GM12864 (cell line): ENCODE measurements around the gene SLC2A10.
A peak's percentile ranks its signal among the peaks of the same experiment; 100 is the strongest.

Source experiments
- DNase-seq: peaks from one replicate; pipeline ENCODE4 v3.0.0-alpha.2; 2011; ENCODE audit warnings: low read depth
- H3K4me3 ChIP-seq: 2 replicates; pipeline ENCODE4 v1.5.1; 2011; ENCODE audit warnings: mild to moderate bottlenecking, low read depth, low read length, control low read depth
- CTCF ChIP-seq: IDR thresholded peaks from 2 replicates; pipeline ENCODE4 v1.5.1; 2011; ENCODE audit warnings: low read depth, mild to moderate bottlenecking, moderate library complexity, low read length, control low read depth, inconsistent platforms; ENCODE audit errors: missing control alignments

The SLC2A10 gene

DNA sequence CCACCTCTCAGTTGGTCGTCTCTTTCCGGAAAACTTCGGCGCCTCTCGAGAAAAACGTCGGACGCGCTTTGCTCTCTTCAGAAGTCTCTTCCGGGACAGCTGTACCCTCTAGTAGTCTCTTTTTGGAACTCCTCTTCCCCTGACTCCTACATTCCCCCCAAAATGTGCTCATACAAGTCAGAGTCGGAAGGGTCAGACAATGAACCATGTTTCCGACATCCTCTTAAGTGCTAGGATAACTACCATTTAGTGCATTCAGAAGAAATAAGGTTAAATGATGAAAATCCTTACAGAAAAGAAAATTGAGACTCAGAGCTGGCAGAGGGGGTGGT lies 19.7 kb upstream of the SLC2A10 start:
- DNase-seq, result no peak

DNA sequence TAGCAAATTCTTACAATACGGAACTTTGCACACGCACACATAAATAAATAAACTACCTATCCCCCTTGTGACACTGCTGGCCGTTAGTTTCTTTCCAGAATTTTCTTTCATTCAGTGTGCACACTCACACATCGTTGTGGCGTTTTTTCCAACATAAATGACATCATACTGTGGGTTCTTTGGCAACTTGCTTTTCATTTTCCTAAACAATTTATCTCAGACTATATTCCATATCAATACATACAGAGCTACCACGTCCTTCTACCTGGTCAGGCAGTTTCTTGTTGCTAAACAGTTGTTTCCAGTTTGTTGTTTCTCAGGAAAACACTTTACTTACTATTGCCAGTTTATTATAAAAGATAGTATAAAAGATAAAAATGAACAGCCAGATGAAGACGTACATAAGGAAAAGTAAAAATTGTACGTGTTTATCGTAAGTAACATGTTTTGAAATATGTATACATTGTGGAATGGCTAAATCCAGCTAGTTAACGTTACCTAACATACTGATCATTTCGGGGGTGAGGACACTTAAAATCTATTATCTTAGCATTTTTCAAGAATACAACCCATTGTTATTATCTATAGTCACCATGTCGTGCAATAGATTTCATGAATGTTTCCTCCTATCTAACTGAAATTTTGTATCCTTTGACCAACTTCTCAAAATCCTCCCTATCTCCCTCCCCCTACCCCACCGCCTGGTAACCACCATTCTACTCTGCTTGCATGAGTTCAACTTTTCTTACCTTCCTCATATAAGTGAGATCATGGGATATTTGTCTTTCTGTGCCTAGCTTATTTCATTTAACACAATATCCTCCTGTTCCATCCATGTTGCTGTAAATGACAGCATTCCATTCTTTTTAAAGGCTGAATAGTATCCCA lies 19.0 kb upstream of the SLC2A10 start:
- TF ChIP-seq CTCF, result no peak
- DNase-seq, result no peak
- peak overlapping the region; percentile 85; the same call in 1 of the 2 replicates for H3K4me3 ChIP-seq

More for the DNA sequence above, 19.7 kb upstream of the SLC2A10 start:
- no peak for TF ChIP-seq CTCF
- H3K4me3 ChIP-seq, result peak overlapping the region; percentile 85

DNA sequence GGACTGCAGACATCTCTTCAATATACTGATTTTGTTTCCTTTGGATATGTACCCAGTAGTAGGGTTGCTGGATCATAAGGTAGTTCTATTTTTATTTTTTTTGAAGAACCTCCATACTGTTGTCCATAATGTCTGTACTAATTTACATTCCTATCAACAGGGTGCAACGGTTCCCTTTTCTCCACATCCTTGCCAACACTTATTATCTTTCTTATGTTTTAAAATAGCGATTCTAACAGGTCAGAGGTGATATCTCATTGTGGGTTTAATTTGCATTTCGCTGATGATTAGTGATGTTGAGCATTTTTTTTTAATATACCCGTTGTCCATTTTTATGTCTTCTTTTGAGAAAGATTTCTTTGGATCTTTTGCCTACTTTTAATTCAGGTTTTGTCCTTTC lies 18.3 kb upstream of the SLC2A10 start:
- DNase-seq, result no peak
- no peak for TF ChIP-seq CTCF
- H3K4me3 ChIP-seq, result no peak overlapping the region

DNA sequence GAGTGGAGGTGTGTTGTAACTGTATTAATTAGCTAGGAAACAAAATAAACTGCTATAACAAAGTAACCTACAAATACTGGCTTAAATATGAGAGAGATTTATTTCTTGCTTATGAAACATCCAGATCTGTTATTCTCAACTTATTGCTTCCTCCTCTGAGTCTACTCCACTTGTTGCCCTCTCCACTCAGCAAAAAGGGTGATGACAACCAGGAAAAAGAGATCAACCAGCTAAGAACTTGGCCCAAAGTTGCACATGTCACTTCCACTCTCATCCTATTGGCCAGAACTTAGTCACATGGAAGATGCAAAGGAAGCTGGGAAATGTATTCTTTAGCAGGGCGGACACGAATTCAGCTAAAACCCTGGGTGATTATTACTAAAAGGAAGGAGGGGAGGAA lies 15.0 kb upstream of the SLC2A10 start:
- TF ChIP-seq CTCF, result no peak
- DNase-seq, result peak; percentile 45
- H3K4me3 ChIP-seq, result no peak overlapping the region

- no peak for DNase-seq
- no peak overlapping the region for H3K4me3 ChIP-seq
- no peak for TF ChIP-seq CTCF
These were observed 13.6 kb upstream of the SLC2A10 start for GRCh38 chr20:46695892-46696291.

DNA sequence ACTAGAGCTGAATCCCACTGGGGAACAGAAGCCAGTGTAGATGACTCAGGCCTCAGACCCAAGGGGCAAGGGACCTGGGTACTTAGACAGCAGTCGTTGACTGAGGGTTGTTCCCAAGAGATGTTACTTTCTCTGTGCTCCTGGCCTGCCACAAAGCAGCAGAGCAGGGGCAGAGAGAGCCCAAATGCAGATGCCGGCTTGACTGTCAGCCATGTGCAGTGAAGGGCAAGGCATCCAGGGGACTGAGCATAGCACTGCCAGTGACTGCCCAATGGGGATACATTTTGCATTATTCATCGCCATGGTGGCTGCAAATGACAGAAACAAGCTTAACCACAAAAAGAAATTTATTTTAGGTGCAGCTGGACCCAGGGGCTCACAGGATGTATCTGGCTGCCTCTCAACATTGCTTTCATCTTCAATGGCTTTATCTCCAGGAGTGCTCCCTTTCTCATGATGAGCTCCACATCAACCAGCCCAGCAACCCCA lies 12.6 kb upstream of the SLC2A10 start:
- TF ChIP-seq CTCF, result no peak
- DNase-seq, result no peak
- no peak overlapping the region for H3K4me3 ChIP-seq

DNA sequence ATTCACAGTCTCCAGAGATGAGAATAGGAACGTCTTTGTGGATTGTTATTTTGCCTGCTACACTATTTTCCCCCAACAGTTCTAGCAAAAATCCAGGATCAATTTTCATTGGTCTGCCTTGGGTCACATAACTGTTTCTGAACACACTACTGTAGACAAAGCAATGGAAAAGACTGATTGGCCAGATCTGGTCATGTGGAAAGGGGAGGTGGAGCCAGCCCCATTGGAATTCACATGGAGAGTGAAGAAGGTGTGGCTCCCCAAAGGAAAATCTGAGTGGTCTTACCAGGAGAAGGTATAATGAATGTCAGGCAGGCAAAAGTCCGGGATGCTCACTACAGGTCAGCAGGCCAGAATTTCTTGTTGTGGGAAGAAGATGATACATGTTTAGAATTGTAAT lies 10.7 kb upstream of the SLC2A10 start:
- no peak overlapping the region for H3K4me3 ChIP-seq
- DNase-seq, result no peak
- no peak for TF ChIP-seq CTCF
